CD4-positive, alpha-beta T cell (primary cell): ENCODE measurements around the gene FRMD4B. TPM values are rescaled to one million over a fixed set of nuclear protein-coding genes. Genes with fewer than 3 reads are reported as not detected.

Experiments used
- ATAC-seq: fragments of 200-7000 bp; cut with Tn5 transposase; one replicate; pipeline ENCODE4 v1.10.0; 2022; ENCODE audit warnings: mild to moderate bottlenecking; ENCODE audit not compliant: poor library complexity
- CTCF ChIA-PET: fragments of 350-600 bp; sonication (Branson Sonifier 250); formaldehyde crosslinking; loops from one replicate; lab custom pipeline; 2021; ENCODE audit warnings: antibody characterized with exemption, inconsistent platforms; lab: Charles Lee
- POLR2A ChIA-PET: fragments of 350-600 bp; sonication (Branson Sonifier 250); formaldehyde crosslinking; loops from one replicate; lab custom pipeline; 2021; ENCODE audit warnings: antibody characterized with exemption, inconsistent platforms; lab: Charles Lee
- DNase-seq, 14 experiments: peaks; one replicate each; pipeline ENCODE4 v3.0.0-alpha.2; 2013 to 2020; ENCODE audit warnings: mixed read lengths in 2 of 14
- H3K27ac ChIP-seq, 2 donors: one replicate each; pipeline versions ENCODE4 v1.5.1 to v1.7.0; 2013; ENCODE audit warnings: low read length in 2 of 2, low read depth in 1 of 2, mild to moderate bottlenecking in 1 of 2
- H3K27me3 ChIP-seq, 2 experiments: 1 replicate in 1 of 2; 2 replicates in 1 of 2; pipeline versions ENCODE4 v1.6.1 to v1.7.0; 2013; ENCODE audit warnings: low read length in 2 of 2, control low read depth in 1 of 2, mild to moderate bottlenecking in 1 of 2, moderate library complexity in 1 of 2; ENCODE audit not compliant: insufficient read depth in 2 of 2, control insufficient read depth in 1 of 2
- H3K36me3 ChIP-seq: one replicate; pipeline ENCODE4 v1.6.1; 2013; ENCODE audit warnings: low read length, control low read depth; ENCODE audit not compliant: insufficient read depth
- H3K4me1 ChIP-seq: one replicate; pipeline ENCODE4 v1.6.1; 2013; ENCODE audit warnings: low read length, control low read depth; ENCODE audit not compliant: insufficient read depth
- H3K4me3 ChIP-seq: one replicate; pipeline ENCODE4 v1.5.1; 2013; ENCODE audit warnings: mild to moderate bottlenecking, low read length, moderate library complexity
- H3K9me3 ChIP-seq, 2 experiments: 1 replicate in 1 of 2; 2 replicates in 1 of 2; pipeline versions ENCODE4 v1.6.1 to v1.7.0; 2013; ENCODE audit warnings: low read length in 2 of 2, mild to moderate bottlenecking in 2 of 2, control low read depth in 1 of 2, moderate library complexity in 1 of 2; ENCODE audit not compliant: control insufficient read depth in 1 of 2, insufficient read depth in 1 of 2
- H3K27ac Mint-ChIP-seq: one replicate; pipeline ENCODE4 v1.8.0; 2020; ENCODE audit warnings: mixed read lengths
- H3K27me3 Mint-ChIP-seq: one replicate; pipeline ENCODE4 v1.8.0; 2021; ENCODE audit warnings: mixed read lengths
- H3K36me3 Mint-ChIP-seq: one replicate; pipeline ENCODE4 v1.8.0; 2021; ENCODE audit warnings: low read depth, mixed read lengths
- H3K4me1 Mint-ChIP-seq: one replicate; pipeline ENCODE4 v1.8.0; 2021; ENCODE audit warnings: low read depth, mixed read lengths
- H3K4me3 Mint-ChIP-seq: one replicate; pipeline ENCODE4 v1.8.0; 2020; ENCODE audit warnings: mild to moderate bottlenecking, mixed read lengths
- H3K9me3 Mint-ChIP-seq: one replicate; pipeline ENCODE4 v1.8.0; 2020; ENCODE audit warnings: mixed read lengths
- intact Hi-C, 2 experiments: fragments of 100-400 bp; cut with DNase I in 1 of 2; cut with micrococcal nuclease in 1 of 2; formaldehyde crosslinking; loops; one replicate each; pipeline versions ENCODE4 v1.15.1 to v1.9.0; 2023 to 2025; cut with DNase I, micrococcal nuclease
- total RNA-seq, 174 experiments: library from RNA in 2 of 174; stranded (reverse) in 2 of 174; gene quantifications; one replicate each; pipeline ENCODE4 v1.2.3 and lab custom pipeline; 2021 to 2026
- TF ChIP-seq, protein P1 (sequence below): fragments of 200-600 bp; IDR thresholded peaks from one replicate; pipeline ENCODE4 v1.8.0; 2022; ENCODE audit warnings: antibody characterized with exemption, mild to moderate bottlenecking

Gene FRMD4B
- total RNA-seq, 2 experiments from 2014 or later: 5.5 to 7.7 TPM

DNA sequence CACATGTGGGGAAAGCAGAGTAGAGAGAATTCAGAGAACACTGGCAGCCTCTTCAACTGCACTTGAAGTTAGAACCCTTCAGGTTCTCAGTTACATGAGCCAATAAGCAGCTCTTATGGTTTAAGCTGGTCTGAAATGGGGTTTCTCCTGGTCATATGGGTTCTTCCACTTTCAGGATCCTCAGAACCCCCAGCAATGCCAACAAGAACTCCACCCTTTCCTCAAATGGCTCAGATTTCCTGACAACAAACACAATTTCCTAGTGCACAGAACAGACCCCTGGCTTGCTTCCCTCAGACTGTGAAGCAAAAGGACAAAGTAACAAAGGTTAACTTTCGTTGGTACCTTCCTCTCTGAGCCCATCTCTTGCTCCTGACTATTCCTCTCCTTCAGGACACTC is 23.9 kb upstream of the FRMD4B start:
- TF ChIP-seq, protein P1, sequence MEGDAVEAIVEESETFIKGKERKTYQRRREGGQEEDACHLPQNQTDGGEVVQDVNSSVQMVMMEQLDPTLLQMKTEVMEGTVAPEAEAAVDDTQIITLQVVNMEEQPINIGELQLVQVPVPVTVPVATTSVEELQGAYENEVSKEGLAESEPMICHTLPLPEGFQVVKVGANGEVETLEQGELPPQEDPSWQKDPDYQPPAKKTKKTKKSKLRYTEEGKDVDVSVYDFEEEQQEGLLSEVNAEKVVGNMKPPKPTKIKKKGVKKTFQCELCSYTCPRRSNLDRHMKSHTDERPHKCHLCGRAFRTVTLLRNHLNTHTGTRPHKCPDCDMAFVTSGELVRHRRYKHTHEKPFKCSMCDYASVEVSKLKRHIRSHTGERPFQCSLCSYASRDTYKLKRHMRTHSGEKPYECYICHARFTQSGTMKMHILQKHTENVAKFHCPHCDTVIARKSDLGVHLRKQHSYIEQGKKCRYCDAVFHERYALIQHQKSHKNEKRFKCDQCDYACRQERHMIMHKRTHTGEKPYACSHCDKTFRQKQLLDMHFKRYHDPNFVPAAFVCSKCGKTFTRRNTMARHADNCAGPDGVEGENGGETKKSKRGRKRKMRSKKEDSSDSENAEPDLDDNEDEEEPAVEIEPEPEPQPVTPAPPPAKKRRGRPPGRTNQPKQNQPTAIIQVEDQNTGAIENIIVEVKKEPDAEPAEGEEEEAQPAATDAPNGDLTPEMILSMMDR: no peak
- intact Hi-C loops: loop anchor here (1.0 to 2.0 kb wide), 2 partner anchors 247 to 249 kb away; no protein-coding TSS in a partner anchor
- Histone ChIP-seq H3K4me1 (peaks cover 4% of the 10 kb centered on the region), H3K9me3 (peaks cover 1 to 3% of the 10 kb centered on the region in 2 experiments), H3K27me3 (no peaks in the 10 kb centered on the region), H3K4me3 (no peak overlapping the region), H3K27ac (no peak overlapping the region), H3K36me3 (no peaks in the 10 kb centered on the region)
- POLR2A ChIA-PET: no interaction called here
- peaks cover 5% of the 10 kb centered on the region for H3K4me1 Mint-ChIP-seq
- H3K9me3 Mint-ChIP-seq: no peaks in the 10 kb centered on the region
- no peak for DNase-seq
- no peak overlapping the region for H3K4me3 Mint-ChIP-seq
- no peak overlapping the region for H3K27ac Mint-ChIP-seq
- CTCF ChIA-PET: interaction anchor here (1.0 to 2.7 kb wide), 4 partner anchors 13 to 248 kb away, joined by 3 to 20 read pairs (median 3); no protein-coding TSS in a partner anchor
- ATAC-seq: no peak
- no peaks in the 10 kb centered on the region for H3K36me3 Mint-ChIP-seq
- H3K27me3 Mint-ChIP-seq: no peaks in the 10 kb centered on the region

- Histone ChIP-seq H3K9me3 (peaks cover 3 to 5% of the 10 kb centered on the region in 2 experiments), H3K36me3 (no peaks in the 10 kb centered on the region), H3K27me3 (no peaks in the 10 kb centered on the region), H3K4me3 (no peak overlapping the region), H3K4me1 (peaks cover 4% of the 10 kb centered on the region), H3K27ac (no peak overlapping the region)
- no peak overlapping the region for H3K4me3 Mint-ChIP-seq
- H3K27ac Mint-ChIP-seq: no peak overlapping the region
- peaks cover 5% of the 10 kb centered on the region for H3K4me1 Mint-ChIP-seq
- TF ChIP-seq, protein P1: no peak
- ATAC-seq (no peak), DNase-seq (no peak)
- ChIA-PET POLR2A (no interaction called here), CTCF (interaction anchor here (2.7 kb wide), 1 partner anchor 248 kb away, joined by 20 read pairs; no protein-coding TSS in a partner anchor)
- intact Hi-C loops: no loop called here
- H3K27me3 Mint-ChIP-seq: no peaks in the 10 kb centered on the region
- no peaks in the 10 kb centered on the region for H3K36me3 Mint-ChIP-seq
- H3K9me3 Mint-ChIP-seq: no peaks in the 10 kb centered on the region
These were observed 23.1 kb upstream of the FRMD4B start for GRCh38 chr3:69409011-69409410.

DNA sequence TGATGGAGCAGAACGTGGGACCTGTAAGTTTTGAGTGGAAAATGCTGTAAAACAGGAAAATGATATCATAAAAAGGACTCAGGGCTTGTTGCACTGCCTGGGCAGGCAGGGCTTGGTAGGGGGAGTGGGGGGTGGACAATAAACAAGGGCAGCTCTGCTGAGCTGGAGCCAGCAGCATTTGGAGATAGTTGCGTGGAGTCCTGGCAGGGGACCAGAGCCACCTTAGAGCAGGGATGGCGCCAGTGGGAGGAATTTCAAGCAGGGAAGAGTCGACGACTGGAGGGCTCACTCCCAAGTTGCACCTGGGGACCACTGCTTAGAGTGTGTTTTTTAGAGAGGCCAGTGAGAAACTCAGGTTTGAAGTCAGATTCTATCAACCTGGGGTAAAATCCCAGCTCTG is 22.7 kb upstream of the FRMD4B start:
- peaks cover 3 to 5% of the 10 kb centered on the region in 2 experiments for H3K9me3 ChIP-seq
- H3K4me1 ChIP-seq: peaks cover 4% of the 10 kb centered on the region
- H3K9me3 Mint-ChIP-seq: no peaks in the 10 kb centered on the region
- H3K4me3 ChIP-seq: no peak overlapping the region
- no peak overlapping the region for H3K27ac Mint-ChIP-seq
- H3K27me3 Mint-ChIP-seq: no peaks in the 10 kb centered on the region
- DNase-seq (no peak), ATAC-seq (no peak)
- POLR2A ChIA-PET: no interaction called here
- no peaks in the 10 kb centered on the region for H3K36me3 Mint-ChIP-seq
- CTCF ChIA-PET: no interaction called here
- TF ChIP-seq, protein P1: no peak
- H3K27ac ChIP-seq: no peak overlapping the region
- intact Hi-C loops: no loop called here
- H3K4me1 Mint-ChIP-seq: peaks cover 5% of the 10 kb centered on the region
- no peaks in the 10 kb centered on the region for H3K36me3 ChIP-seq
- no peak overlapping the region for H3K4me3 Mint-ChIP-seq
- no peaks in the 10 kb centered on the region for H3K27me3 ChIP-seq
